ENCODE data around the gene MCF2L2. TPM values are rescaled to one million over a fixed set of nuclear protein-coding genes. Genes with fewer than 3 reads are reported as not detected.

The MCF2L2 gene
- polyA plus RNA-seq, 1 donor, result 2.4 TPM

Other genes starting within 250 kb of the MCF2L2 start
- gene B3GNT5, start 175.4 kb downstream of the MCF2L2 start, polyA plus RNA-seq, result 81.4 TPM
- 2.5 TPM for gene KLHL6, start 127.1 kb upstream of the MCF2L2 start, polyA plus RNA-seq
- gene KLHL24, start 207.0 kb upstream of the MCF2L2 start, polyA plus RNA-seq, result 32.9 TPM